T-helper 17 cell (primary cell): ENCODE data around the gene ZNF189. TPM values are rescaled to one million over a fixed set of nuclear protein-coding genes. Genes with fewer than 3 reads are reported as not detected.

ENCODE experiments used
- ATAC-seq: fragments of 150-1000 bp; cut with Tn5 transposase; 2 replicates; pipeline ENCODE4 v1.10.0; 2021; ENCODE audit warnings: mild to moderate bottlenecking, moderate library complexity
- DNase-seq, 3 donors: peaks; one replicate each; pipeline versions ENCODE4 v3.0.0 to v3.0.0-alpha.2; 2020 to 2021
- H3K9me3 ChIP-seq: one replicate; pipeline ENCODE4 v1.7.0; 2013; ENCODE audit warnings: low read length, mild to moderate bottlenecking; ENCODE audit not compliant: control insufficient read depth, poor library complexity, severe bottlenecking
- H3K27ac Mint-ChIP-seq: one replicate; pipeline ENCODE4 v1.8.0; 2022; ENCODE audit warnings: mild to moderate bottlenecking, moderate library complexity, mixed read lengths
- H3K27me3 Mint-ChIP-seq: one replicate; pipeline ENCODE4 v1.8.0; 2022; ENCODE audit warnings: mixed read lengths
- H3K36me3 Mint-ChIP-seq: one replicate; pipeline ENCODE4 v1.8.0; 2022; ENCODE audit warnings: low read depth, mixed read lengths
- H3K4me1 Mint-ChIP-seq: one replicate; pipeline ENCODE4 v1.8.0; 2022; ENCODE audit warnings: mild to moderate bottlenecking, mixed read lengths
- H3K4me3 Mint-ChIP-seq: one replicate; pipeline ENCODE4 v1.8.0; 2022; ENCODE audit warnings: mild to moderate bottlenecking, moderate library complexity, mixed read lengths
- total RNA-seq, 4 donors: library from RNA in 2 of 4; stranded (reverse) in 2 of 4; gene quantifications; one replicate each; pipeline ENCODE4 v1.2.3 and lab custom pipeline; 2022 to 2026

The ZNF189 gene
- total RNA-seq, 2 donors from 2014 or later, result 6.3 to 8.3 TPM

GRCh38 chr9:101387871-101388506 is 10.7 kb upstream of the ZNF189 start:
- Mint-ChIP-seq H3K4me1 (peaks cover 20% of the 10 kb centered on the region), H3K36me3 (no peaks in the 10 kb centered on the region), H3K27ac (no peak overlapping the region), H3K27me3 (no peaks in the 10 kb centered on the region), H3K4me3 (no peak overlapping the region)
- H3K9me3 ChIP-seq, result no peaks in the 10 kb centered on the region
- DNase-seq (no peak), ATAC-seq (peak; percentile 80)

- ATAC-seq (no peak), DNase-seq (no peak)
- no peak overlapping the region for H3K27ac Mint-ChIP-seq
- no peak overlapping the region for H3K4me3 Mint-ChIP-seq
- H3K36me3 Mint-ChIP-seq, result no peaks in the 10 kb centered on the region
- H3K27me3 Mint-ChIP-seq, result no peaks in the 10 kb centered on the region
- H3K9me3 ChIP-seq, result no peaks in the 10 kb centered on the region
- H3K4me1 Mint-ChIP-seq, result peaks cover 22% of the 10 kb centered on the region
These were observed 10.1 kb upstream of the ZNF189 start for GRCh38 chr9:101388507-101388993.

- no peak overlapping the region for H3K27ac Mint-ChIP-seq
- H3K4me3 Mint-ChIP-seq, result no peak overlapping the region
- H3K27me3 Mint-ChIP-seq, result no peaks in the 10 kb centered on the region
- H3K36me3 Mint-ChIP-seq, result no peaks in the 10 kb centered on the region
- ATAC-seq (no peak), DNase-seq (no peak)
- peaks cover 43% of the 10 kb centered on the region for H3K4me1 Mint-ChIP-seq
- no peaks in the 10 kb centered on the region for H3K9me3 ChIP-seq
These were observed 5.5 kb upstream of the ZNF189 start for GRCh38 chr9:101393135-101393534.

DNA sequence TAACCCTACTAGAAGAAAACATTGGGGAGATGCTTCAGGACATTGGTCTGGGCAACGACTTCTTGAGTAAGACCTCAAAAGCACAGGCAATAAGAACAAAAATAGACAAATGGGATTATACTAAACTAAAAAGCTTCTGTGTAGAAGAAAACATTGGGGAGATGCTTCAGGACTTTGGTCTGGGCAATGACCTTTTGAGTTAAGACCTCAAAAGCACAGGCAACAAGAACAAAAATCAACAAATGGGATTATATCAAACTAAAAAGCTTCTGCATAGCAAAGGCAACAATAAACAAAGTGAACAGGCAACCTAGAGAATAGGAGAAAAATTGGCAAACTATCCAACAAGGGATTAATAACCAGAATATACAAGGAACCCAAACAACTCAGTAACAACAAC is 4.0 kb upstream of the ZNF189 start:
- Mint-ChIP-seq H3K4me3 (no peak overlapping the region), H3K36me3 (peaks cover 4% of the 10 kb centered on the region), H3K27me3 (no peaks in the 10 kb centered on the region), H3K27ac (no peak overlapping the region), H3K4me1 (peaks cover 47% of the 10 kb centered on the region)
- DNase-seq (no peak), ATAC-seq (no peak)
- no peaks in the 10 kb centered on the region for H3K9me3 ChIP-seq

DNA sequence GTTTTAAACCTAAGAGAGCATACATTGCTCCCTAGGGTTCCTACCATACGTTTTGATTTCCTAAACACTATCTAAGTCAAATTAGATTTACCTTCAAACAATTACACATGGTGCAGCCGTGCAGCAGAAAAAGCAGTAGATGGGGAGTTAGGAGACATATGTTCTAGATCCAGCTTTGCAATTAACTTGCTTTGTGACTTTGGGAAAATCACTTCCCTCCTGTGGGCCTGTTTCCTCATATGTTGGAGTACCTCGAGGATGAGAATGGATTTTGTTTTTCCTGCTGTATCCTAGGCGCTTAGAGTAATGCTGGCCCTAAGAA is 944 bp upstream of the ZNF189 start:
- peaks cover 20% of the 10 kb centered on the region for H3K36me3 Mint-ChIP-seq
- ATAC-seq, result no peak

DNA sequence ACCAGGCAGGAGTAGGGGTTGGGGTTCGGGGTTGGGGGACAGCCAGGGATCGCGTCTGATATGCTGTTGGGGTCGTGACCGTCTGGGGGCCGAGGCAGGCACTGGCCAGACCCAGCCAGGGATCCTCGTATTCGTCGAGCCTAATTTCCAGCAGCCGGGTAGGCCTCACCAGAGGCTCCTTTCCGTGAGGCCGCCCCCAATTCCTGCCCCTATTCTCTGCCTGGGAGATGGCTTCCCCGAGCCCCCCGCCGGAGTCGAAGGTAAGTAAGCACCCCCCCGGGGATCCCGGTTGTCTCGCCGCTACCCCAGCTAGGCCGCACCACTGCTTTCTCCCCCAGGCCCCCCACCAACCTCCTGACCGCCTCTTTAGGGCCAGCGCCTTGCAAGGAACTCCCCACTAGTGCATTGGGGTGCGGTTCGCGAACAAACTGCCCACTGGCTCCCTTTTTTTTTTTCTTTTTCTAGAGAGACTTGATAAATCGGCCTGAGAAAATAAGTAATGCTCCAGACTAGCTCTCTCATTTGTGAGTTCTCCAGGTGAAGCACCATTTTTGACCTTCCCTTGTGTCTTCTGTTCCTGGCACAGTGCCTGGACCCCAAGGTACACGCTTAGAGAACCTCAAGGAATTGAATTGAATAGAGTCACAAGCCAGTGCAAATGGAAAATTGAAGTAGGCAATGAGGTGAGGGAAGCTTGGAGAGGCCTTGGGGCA is 435 bp downstream of the ZNF189 start:
- peak; percentile 6 for ATAC-seq
- H3K27me3 Mint-ChIP-seq, result no peaks in the 10 kb centered on the region
- H3K27ac Mint-ChIP-seq, result peak overlapping the region; percentile 99
- H3K9me3 ChIP-seq, result peaks cover 3% of the 10 kb centered on the region
- peaks cover 45% of the 10 kb centered on the region for H3K4me1 Mint-ChIP-seq
- H3K4me3 Mint-ChIP-seq, result peak overlapping the region; percentile 99
- peak in 1 of 3 donors; percentile 6 for DNase-seq
- peaks cover 29% of the 10 kb centered on the region for H3K36me3 Mint-ChIP-seq

More for the DNA sequence above, 944 bp upstream of the ZNF189 start:
- H3K9me3 ChIP-seq, result no peaks in the 10 kb centered on the region
- Mint-ChIP-seq H3K4me1 (peaks cover 50% of the 10 kb centered on the region), H3K27me3 (no peaks in the 10 kb centered on the region), H3K4me3 (peak overlapping the region; percentile 99), H3K27ac (peak overlapping the region; percentile 99)
- no peak for DNase-seq

- H3K4me1 Mint-ChIP-seq, result peaks cover 42% of the 10 kb centered on the region
These were observed 956 bp downstream of the ZNF189 start for GRCh38 chr9:101399643-101399970.

GRCh38 chr9:101400120-101400519 is 1.5 kb downstream of the ZNF189 start:
- Mint-ChIP-seq H3K4me1 (peaks cover 38% of the 10 kb centered on the region), H3K4me3 (peak overlapping the region; percentile 67)

More at GRCh38 chr9:101399643-101399970, 956 bp downstream of the ZNF189 start:
- peaks cover 29% of the 10 kb centered on the region for H3K36me3 Mint-ChIP-seq
- peak overlapping the region; percentile 99 for H3K27ac Mint-ChIP-seq
- H3K27me3 Mint-ChIP-seq, result no peaks in the 10 kb centered on the region
- H3K9me3 ChIP-seq, result peaks cover 3% of the 10 kb centered on the region
- no peak for ATAC-seq
- DNase-seq, result no peak
- H3K4me3 Mint-ChIP-seq, result peak overlapping the region; percentile 99

DNA sequence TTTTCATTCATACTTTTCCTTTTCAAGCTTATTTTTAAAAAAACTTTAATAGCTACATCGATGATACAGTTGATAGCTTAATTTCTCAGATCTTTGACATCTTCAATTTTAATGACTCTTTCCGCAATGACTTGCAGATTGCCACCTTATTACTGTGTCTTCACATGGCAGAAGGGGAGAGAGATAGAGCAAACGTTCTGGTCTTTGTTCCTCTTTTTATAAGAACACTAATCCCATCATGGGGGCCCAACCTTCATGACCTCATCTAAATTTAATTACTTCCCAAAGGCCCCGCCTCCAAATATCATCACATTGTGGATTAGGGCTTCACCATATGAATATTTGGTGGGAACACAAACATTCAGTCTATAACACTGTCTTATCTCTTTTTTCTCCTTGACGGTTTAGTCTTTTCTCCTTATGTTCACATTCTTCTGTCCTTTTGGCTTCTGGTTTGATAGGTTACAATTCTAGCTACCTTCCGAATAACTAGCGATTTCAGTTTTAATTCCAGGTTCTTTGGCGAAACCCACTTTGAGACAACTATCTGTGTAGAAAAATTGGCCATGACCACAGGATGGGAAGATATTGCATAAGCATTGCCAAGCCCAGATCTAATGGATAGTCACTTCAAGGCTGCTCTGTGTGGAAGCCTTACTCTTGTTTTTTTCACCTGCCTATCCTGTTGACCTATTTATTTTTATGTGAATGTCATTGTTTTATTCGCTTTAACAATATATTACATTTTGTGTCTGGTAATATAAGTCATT is 5.0 kb downstream of the ZNF189 start:
- Mint-ChIP-seq H3K27me3 (no peaks in the 10 kb centered on the region), H3K4me3 (no peak overlapping the region), H3K36me3 (peaks cover 32% of the 10 kb centered on the region), H3K27ac (no peak overlapping the region), H3K4me1 (peaks cover 19% of the 10 kb centered on the region)
- DNase-seq, result no peak
- no peak for ATAC-seq
- H3K9me3 ChIP-seq, result peaks cover 29% of the 10 kb centered on the region

More at GRCh38 chr9:101400120-101400519, 1.5 kb downstream of the ZNF189 start:
- no peak for DNase-seq
- no peak for ATAC-seq
- H3K9me3 ChIP-seq, result peaks cover 3% of the 10 kb centered on the region
- Mint-ChIP-seq H3K27ac (peak overlapping the region; percentile 99), H3K36me3 (peaks cover 30% of the 10 kb centered on the region), H3K27me3 (no peaks in the 10 kb centered on the region)

DNA sequence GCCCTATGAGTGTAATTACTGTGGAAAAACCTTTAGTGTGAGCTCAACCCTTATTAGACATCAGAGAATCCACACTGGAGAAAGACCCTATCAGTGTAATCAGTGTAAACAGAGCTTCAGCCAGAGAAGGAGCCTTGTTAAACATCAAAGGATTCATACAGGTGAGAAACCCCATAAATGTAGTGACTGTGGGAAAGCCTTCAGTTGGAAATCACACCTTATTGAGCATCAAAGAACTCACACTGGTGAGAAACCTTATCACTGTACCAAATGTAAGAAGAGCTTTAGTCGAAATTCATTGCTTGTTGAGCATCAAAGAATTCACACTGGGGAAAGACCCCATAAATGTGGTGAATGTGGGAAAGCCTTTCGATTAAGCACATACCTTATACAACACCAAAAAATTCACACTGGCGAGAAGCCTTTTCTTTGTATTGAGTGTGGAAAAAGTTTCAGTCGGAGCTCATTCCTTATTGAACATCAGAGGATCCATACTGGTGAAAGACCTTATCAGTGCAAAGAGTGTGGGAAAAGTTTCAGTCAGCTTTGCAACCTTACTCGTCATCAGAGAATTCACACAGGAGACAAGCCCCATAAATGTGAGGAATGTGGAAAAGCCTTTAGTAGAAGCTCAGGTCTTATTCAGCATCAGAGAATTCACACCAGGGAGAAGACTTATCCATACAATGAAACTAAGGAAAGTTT is 9.9 kb downstream of the ZNF189 start:
- Mint-ChIP-seq H3K36me3 (peaks cover 13% of the 10 kb centered on the region), H3K27ac (no peak overlapping the region), H3K4me3 (no peak overlapping the region), H3K27me3 (no peaks in the 10 kb centered on the region), H3K4me1 (no peaks in the 10 kb centered on the region)
- peaks cover 48% of the 10 kb centered on the region for H3K9me3 ChIP-seq
- ATAC-seq (no peak), DNase-seq (no peak)

DNA sequence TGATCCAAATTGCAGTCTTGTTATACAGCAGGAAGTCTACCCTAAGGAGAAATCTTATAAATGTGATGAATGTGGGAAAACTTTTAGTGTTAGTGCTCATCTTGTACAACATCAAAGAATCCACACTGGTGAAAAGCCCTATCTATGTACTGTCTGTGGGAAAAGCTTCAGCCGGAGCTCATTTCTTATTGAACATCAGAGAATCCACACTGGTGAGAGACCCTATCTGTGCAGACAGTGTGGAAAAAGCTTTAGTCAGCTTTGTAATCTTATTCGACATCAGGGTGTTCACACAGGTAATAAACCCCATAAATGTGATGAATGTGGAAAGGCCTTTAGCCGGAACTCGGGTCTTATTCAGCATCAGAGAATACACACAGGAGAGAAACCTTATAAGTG is 10.4 kb downstream of the ZNF189 start:
- H3K27ac Mint-ChIP-seq, result no peak overlapping the region
- no peak overlapping the region for H3K4me3 Mint-ChIP-seq
- no peak for ATAC-seq
- H3K9me3 ChIP-seq, result peaks cover 45% of the 10 kb centered on the region
- H3K27me3 Mint-ChIP-seq, result no peaks in the 10 kb centered on the region
- no peaks in the 10 kb centered on the region for H3K4me1 Mint-ChIP-seq
- no peak for DNase-seq
- peaks cover 10% of the 10 kb centered on the region for H3K36me3 Mint-ChIP-seq

DNA sequence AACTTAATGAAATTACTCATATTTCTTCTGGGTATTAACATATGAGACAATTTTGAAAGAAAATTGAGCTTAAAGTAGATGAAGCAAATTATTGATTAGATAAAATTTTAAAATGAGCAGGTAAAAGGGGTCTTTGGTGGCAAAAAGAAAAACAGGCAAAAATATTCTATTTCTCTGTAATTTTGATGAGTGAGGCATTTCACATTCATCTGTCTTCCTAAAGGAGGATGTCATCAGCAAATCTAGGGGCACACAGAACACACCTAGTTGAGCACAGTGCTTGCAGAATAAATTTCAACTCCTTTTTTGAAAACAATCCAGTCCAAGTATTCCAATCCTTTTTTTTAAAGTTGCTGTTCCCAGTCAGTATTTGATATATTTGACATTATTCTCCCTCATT is 16.2 kb downstream of the ZNF189 start:
- Mint-ChIP-seq H3K27ac (no peak overlapping the region), H3K4me3 (no peak overlapping the region), H3K36me3 (peaks cover 9% of the 10 kb centered on the region), H3K4me1 (no peaks in the 10 kb centered on the region), H3K27me3 (no peaks in the 10 kb centered on the region)
- H3K9me3 ChIP-seq, result peaks cover 20% of the 10 kb centered on the region
- DNase-seq (no peak), ATAC-seq (no peak)

DNA sequence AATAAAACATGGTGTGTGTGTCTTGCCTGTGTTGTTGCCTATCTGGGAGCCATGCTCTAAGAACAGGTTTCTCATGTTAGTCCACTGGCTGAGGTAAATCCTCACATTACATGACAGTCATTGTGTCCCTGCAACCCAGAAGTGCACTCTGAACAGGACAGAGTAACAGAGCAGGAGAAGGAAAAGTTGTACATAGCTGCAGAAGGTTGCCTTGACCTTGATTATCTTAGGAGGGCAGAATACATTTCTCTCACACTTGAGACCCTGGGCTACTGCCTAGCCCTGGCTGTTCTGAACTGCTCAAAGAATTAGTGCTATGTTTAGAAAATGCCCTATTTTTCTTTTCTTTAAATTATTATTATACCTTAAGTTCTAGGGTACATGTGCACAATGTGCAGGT is 16.9 kb downstream of the ZNF189 start:
- H3K4me1 Mint-ChIP-seq, result no peaks in the 10 kb centered on the region
- DNase-seq (no peak), ATAC-seq (no peak)
- peaks cover 21% of the 10 kb centered on the region for H3K9me3 ChIP-seq
- H3K4me3 Mint-ChIP-seq, result no peak overlapping the region
- peaks cover 9% of the 10 kb centered on the region for H3K36me3 Mint-ChIP-seq
- no peaks in the 10 kb centered on the region for H3K27me3 Mint-ChIP-seq
- H3K27ac Mint-ChIP-seq, result no peak overlapping the region
